Measurements from ENCODE around the gene VAMP1. TPM values are rescaled to one million over a fixed set of nuclear protein-coding genes. Genes with fewer than 3 reads are reported as not detected.
"Not testable (repeated sequence)": the region's sequence is repeated elsewhere in the genome, so short reads cannot be mapped to it uniquely, and the experiment has no call there.

Gene VAMP1
- total and polyA plus RNA-seq, 2 of the 8 experiments (the other 6 are each of a cell fraction or from before 2014, with no cell fraction given): 10.8 to 23.1 TPM

GRCh38 chr12:6428326-6428725 lies 42.2 kb downstream of the VAMP1 start (continued):
- TF ChIP-seq CHD1 (IDR thresholded peaks at IDR 0.05; ENCODE audit: low read depth, low read length) (no peak), PHF8 (conservative IDR thresholded peaks at IDR 0.05; ENCODE audit: low read depth, low read length) (no peak), TAF1 (IDR thresholded peaks at IDR 0.05; ENCODE audit: low read depth, low read length) (no peak), RNF2 (IDR thresholded peaks at IDR 0.05; ENCODE audit: borderline replicate concordance, low read depth, low read length, missing control alignments, poor library complexity, severe bottlenecking) (no peak), SP4 (IDR thresholded peaks at IDR 0.05; ENCODE audit: low read length) (no peak), SAP30 (IDR thresholded peaks at IDR 0.05; ENCODE audit: insufficient read depth, insufficient replicate concordance, low read length) (no peak), HDAC2 (IDR thresholded peaks at IDR 0.05; ENCODE audit: borderline replicate concordance in 1 of 2, low read depth in 2 of 2, low read length in 2 of 2) (no peak)

GRCh38 chr12:6427796-6428195 lies 42.7 kb downstream of the VAMP1 start:
- H3K4ac ChIP-seq (replicated peaks; ENCODE audit: insufficient read length, low read depth, low read length); H2BK120ac ChIP-seq (replicated peaks; ENCODE audit: low read depth, low read length); H2BK5ac ChIP-seq (ENCODE audit: low read depth, low read length); H3K9ac ChIP-seq (replicated peaks in 1 of 4; ENCODE audit: extremely low read depth in 1 of 4, low read depth in 3 of 4, low read length in 3 of 4); H3K27me3 ChIP-seq (replicated peaks in 1 of 4; ENCODE audit: control insufficient read depth in 3 of 4, extremely low read depth in 1 of 4, insufficient read depth in 3 of 4, low read length in 3 of 4); H3K14ac ChIP-seq (ENCODE audit: insufficient read length); H3K79me1 ChIP-seq (ENCODE audit: low read depth, low read length); H3K4me2 ChIP-seq (ENCODE audit: insufficient read depth in 1 of 2, low read depth in 2 of 2, low read length in 2 of 2); H3K4me3 ChIP-seq (ENCODE audit: extremely low read depth in 1 of 4, insufficient read depth in 2 of 4, low read depth in 3 of 4, low read length in 4 of 4); DNase-seq (ENCODE audit: low read depth in 1 of 2, low spot score in 2 of 2); H2BK12ac ChIP-seq (ENCODE audit: low read depth, low read length); H3K23me2 ChIP-seq (ENCODE audit: low read depth, low read length); H3K4me1 ChIP-seq (replicated peaks in 1 of 4; ENCODE audit: control insufficient read depth in 3 of 4, insufficient read depth in 4 of 4, low read length in 3 of 4); H3K79me2 ChIP-seq (ENCODE audit: control insufficient read depth in 1 of 2, insufficient read depth in 2 of 2, low read length in 2 of 2); H3K27ac ChIP-seq (ENCODE audit: low read depth, low read length); H3K56ac ChIP-seq (replicated peaks; ENCODE audit: insufficient read length, low read depth, low read length); H2BK20ac ChIP-seq (ENCODE audit: low read length); FAIRE-seq; H2AK5ac ChIP-seq (ENCODE audit: low read depth, low read length); H4K20me1 ChIP-seq (replicated peaks in 1 of 2; ENCODE audit: control insufficient read depth in 1 of 2, insufficient read depth in 2 of 2, low read length in 2 of 2); H4K8ac ChIP-seq (ENCODE audit: extremely low read depth, insufficient read depth, low read length); H4K5ac ChIP-seq (ENCODE audit: insufficient read length, low read depth, low read length); H2AFZ ChIP-seq (ENCODE audit: low read length); H2BK15ac ChIP-seq (ENCODE audit: low read length); H4K91ac ChIP-seq (replicated peaks; ENCODE audit: insufficient read length, low read length); H3K23ac ChIP-seq (ENCODE audit: insufficient read length); H3K9me3 ChIP-seq (ENCODE audit: insufficient read depth in 2 of 2, low read depth in 1 of 2, low read length in 1 of 2); H3K36me3 ChIP-seq (ENCODE audit: control insufficient read depth in 2 of 4, insufficient read depth in 4 of 4, low read length in 3 of 4); H3K18ac ChIP-seq (ENCODE audit: extremely low read depth, low read length): not testable (repeated sequence)
- WGBS, 2 experiments (ENCODE audit: extremely low coverage in 1 of 2, insufficient coverage in 1 of 2, insufficient read length in 1 of 2, insufficient replicate concordance in 2 of 2, low coverage in 1 of 2, low lambda C conversion rate in 2 of 2, missing lambda C conversion rate in 1 of 2): 92% methylated on average over 10 of the region's 10 CpGs; no CpG with 5 or more reads in 1 of the 2 experiments
- CTCF ChIA-PET (ENCODE audit: partially characterized antibody): interaction anchor here (0.7 to 7.4 kb wide), 4 partner anchors 12 to 111 kb away, joined by 5 to 202 read pairs (median 6); no protein-coding TSS in a partner anchor
- POLR2A ChIA-PET (ENCODE audit: partially characterized antibody): interaction anchor here (0.7 to 1.6 kb wide), 4 partner anchors 19 to 133 kb away, joined by 3 to 6 read pairs (median 4); partner anchors contain the start of genes LTBR and VAMP1

Data from H1 (cell line).